Activated CD4-positive, alpha-beta T cell treated with anti-CD3 and anti-CD28 coated beads for 24 hours (primary cell): ENCODE measurements around the gene ERCC4.

Source experiments
- DNase-seq, 2 donors: peaks; one replicate each; pipeline ENCODE4 v3.0.0-alpha.2; 2020; ENCODE audit warnings: low read depth in 2 of 2

The ERCC4 gene

GRCh38 chr16:13948086-13948485 is 28.1 kb downstream of the ERCC4 start:
- no peak for DNase-seq

GRCh38 chr16:13950821-13951547 is 31.0 kb downstream of the ERCC4 start:
- DNase-seq = no peak

- no peak for DNase-seq
These were observed 31.7 kb downstream of the ERCC4 start for GRCh38 chr16:13951611-13952010.

GRCh38 chr16:13953501-13953900 is 33.5 kb downstream of the ERCC4 start:
- no peak for DNase-seq

- no peak for DNase-seq
These were observed 36.8 kb downstream of the ERCC4 start for GRCh38 chr16:13956635-13957196.

- no peak for DNase-seq
These were observed 37.5 kb downstream of the ERCC4 start for GRCh38 chr16:13957197-13958078.

GRCh38 chr16:13958474-13958873 is 38.5 kb downstream of the ERCC4 start:
- no peak for DNase-seq

GRCh38 chr16:13959626-13960025 is 39.7 kb downstream of the ERCC4 start:
- no peak for DNase-seq

- no peak for DNase-seq
These were observed 41.3 kb downstream of the ERCC4 start for GRCh38 chr16:13961099-13961811.

- no peak for DNase-seq
These were observed 42.3 kb downstream of the ERCC4 start for GRCh38 chr16:13962232-13962631.

GRCh38 chr16:13968835-13969234 is 48.9 kb downstream of the ERCC4 start:
- no peak for DNase-seq

- no peak for DNase-seq
These were observed 49.8 kb downstream of the ERCC4 start for GRCh38 chr16:13969711-13970110.

- DNase-seq = no peak
These were observed 50.9 kb downstream of the ERCC4 start for GRCh38 chr16:13970708-13971422.

GRCh38 chr16:13973321-13974023 is 53.5 kb downstream of the ERCC4 start:
- no peak for DNase-seq

GRCh38 chr16:13977177-13977576 is 57.2 kb downstream of the ERCC4 start:
- DNase-seq = no peak

GRCh38 chr16:13982451-13982850 is 62.5 kb downstream of the ERCC4 start:
- DNase-seq = no peak

GRCh38 chr16:13983625-13984024 is 63.7 kb downstream of the ERCC4 start:
- DNase-seq = no peak

GRCh38 chr16:13984794-13985193 is 64.8 kb downstream of the ERCC4 start:
- no peak for DNase-seq

- DNase-seq = no peak
These were observed 68.1 kb downstream of the ERCC4 start for GRCh38 chr16:13988038-13988437.

GRCh38 chr16:13992322-13992721 is 72.4 kb downstream of the ERCC4 start:
- no peak for DNase-seq

- no peak for DNase-seq
These were observed 73.0 kb downstream of the ERCC4 start for GRCh38 chr16:13992976-13993375.
